MM.1S (cell line): ENCODE measurements around the gene ROBO2.
A peak's percentile ranks its signal among the peaks of the same experiment; 100 is the strongest.

Source experiments
- DNase-seq: peaks from one replicate; pipeline ENCODE4 v3.0.0-alpha.2; 2015
- H2AFZ ChIP-seq: fragments of 300-600 bp; sonication (generic); 2 replicates; pipeline ENCODE4 v1.6.0; 2016; ENCODE audit warnings: antibody characterized with exemption, low read length
- H3F3A ChIP-seq: fragments of 300-600 bp; sonication (generic); 2 replicates; pipeline ENCODE4 v1.6.1; 2016; ENCODE audit warnings: mild to moderate bottlenecking, antibody characterized with exemption, low read length, moderate library complexity, mixed read lengths; ENCODE audit not compliant: insufficient read depth
- H3K27ac ChIP-seq: fragments of 300-600 bp; sonication (generic); 2 replicates; pipeline ENCODE4 v1.5.1; 2016; ENCODE audit warnings: mild to moderate bottlenecking, low read length
- H3K27me3 ChIP-seq: fragments of 300-600 bp; sonication (generic); replicated peaks from 2 replicates; pipeline ENCODE4 v1.6.0; 2016; ENCODE audit warnings: low read length; ENCODE audit not compliant: insufficient read depth
- H3K36me3 ChIP-seq: fragments of 300-600 bp; sonication (generic); replicated peaks from 2 replicates; pipeline ENCODE4 v1.6.1; 2016; ENCODE audit warnings: mild to moderate bottlenecking, low read length, mixed read lengths; ENCODE audit not compliant: insufficient read depth
- H3K4me1 ChIP-seq: fragments of 300-600 bp; sonication (generic); 2 replicates; pipeline ENCODE4 v1.6.1; 2016; ENCODE audit warnings: low read length, mixed read lengths
- H3K4me2 ChIP-seq: fragments of 300-600 bp; sonication (generic); 2 replicates; pipeline ENCODE4 v1.6.0; 2016; ENCODE audit warnings: low read depth, low read length
- H3K4me3 ChIP-seq: fragments of 300-600 bp; sonication (generic); 2 replicates; pipeline ENCODE4 v1.5.1; 2016; ENCODE audit warnings: low read length, mixed read lengths
- H3K79me2 ChIP-seq: fragments of 300-600 bp; sonication (generic); 2 replicates; pipeline ENCODE4 v1.6.1; 2016; ENCODE audit warnings: mixed run types, low read length, mixed read lengths
- H3K9ac ChIP-seq: fragments of 300-600 bp; sonication (generic); 2 replicates; pipeline ENCODE4 v1.6.1; 2016; ENCODE audit warnings: low read length, mixed read lengths
- H3K9me2 ChIP-seq: fragments of 300-600 bp; sonication (generic); replicated peaks from 2 replicates; pipeline ENCODE4 v1.6.1; 2016; ENCODE audit warnings: mild to moderate bottlenecking, low read length, mixed read lengths; ENCODE audit not compliant: insufficient read depth
- H3K9me3 ChIP-seq: fragments of 300-600 bp; sonication (generic); replicated peaks from 2 replicates; pipeline ENCODE4 v1.6.1; 2016; ENCODE audit warnings: mild to moderate bottlenecking, low read length, mixed read lengths; ENCODE audit not compliant: insufficient read depth
- H4K20me1 ChIP-seq: fragments of 300-600 bp; sonication (generic); 2 replicates; pipeline ENCODE4 v1.6.1; 2016; ENCODE audit warnings: mild to moderate bottlenecking, low read length, moderate library complexity, mixed read lengths; ENCODE audit not compliant: insufficient read depth
- CTCF ChIP-seq: fragments of 300-600 bp; sonication (generic); IDR thresholded peaks from 2 replicates; pipeline ENCODE4 v1.5.1; 2016; ENCODE audit warnings: antibody characterized with exemption, low read length, mixed read lengths
- EZH2 ChIP-seq: fragments of 300-600 bp; sonication (generic); optimal IDR thresholded peaks from 2 replicates; pipeline ENCODE3; 2017; ENCODE audit warnings: low read depth, mild to moderate bottlenecking, antibody characterized with exemption, low read length, mixed read lengths
- EZH2phosphoT487 ChIP-seq: fragments of 300-600 bp; sonication (generic); IDR thresholded peaks from 2 replicates; pipeline ENCODE4 v1.6.1; 2018; ENCODE audit warnings: antibody characterized with exemption, low read length

ROBO2 gene

GRCh38 chr3:77342688-77343087, 302.8 kb downstream of the ROBO2 start:
- H3K27ac ChIP-seq, result no peak overlapping the region
- H3K79me2 ChIP-seq, result no peaks in the 10 kb centered on the region
- no peaks in the 10 kb centered on the region for H3K9me2 ChIP-seq
- H4K20me1 ChIP-seq, result no peaks in the 10 kb centered on the region
- H2AFZ ChIP-seq, result no peak overlapping the region
- H3K9me3 ChIP-seq, result no peaks in the 10 kb centered on the region
- TF ChIP-seq EZH2 (no peak), EZH2phosphoT487 (no peak)
- H3K4me1 ChIP-seq, result no peaks in the 10 kb centered on the region
- no peak overlapping the region for H3K4me3 ChIP-seq
- no peak for DNase-seq
- H3K36me3 ChIP-seq, result no peaks in the 10 kb centered on the region
- H3K4me2 ChIP-seq, result no peak overlapping the region
- no peaks in the 10 kb centered on the region for H3K27me3 ChIP-seq
- no peak overlapping the region for H3K9ac ChIP-seq
- no peaks in the 10 kb centered on the region for H3F3A ChIP-seq

GRCh38 chr3:77345009-77345408, 305.1 kb downstream of the ROBO2 start:
- Histone ChIP-seq H3K79me2 (no peaks in the 10 kb centered on the region), H3K4me1 (no peaks in the 10 kb centered on the region), H2AFZ (no peak overlapping the region), H3K9me2 (no peaks in the 10 kb centered on the region), H3K4me3 (no peak overlapping the region), H3K27ac (no peak overlapping the region), H3F3A (no peaks in the 10 kb centered on the region), H3K4me2 (no peak overlapping the region), H3K27me3 (no peaks in the 10 kb centered on the region), H3K9me3 (no peaks in the 10 kb centered on the region), H4K20me1 (no peaks in the 10 kb centered on the region), H3K36me3 (no peaks in the 10 kb centered on the region), H3K9ac (no peak overlapping the region)
- no peak for TF ChIP-seq EZH2phosphoT487
- TF ChIP-seq EZH2, result no peak
- TF ChIP-seq CTCF, result no peak
- peak; percentile 4 for DNase-seq

- TF ChIP-seq CTCF (0 out of 2 replicates have a peak, but pooled peaks have one; percentile 20), EZH2phosphoT487 (no peak), EZH2 (no peak)
- H4K20me1 ChIP-seq, result no peaks in the 10 kb centered on the region
- peak; percentile 37 for DNase-seq
- no peak overlapping the region for H3K27ac ChIP-seq
- no peaks in the 10 kb centered on the region for H3K27me3 ChIP-seq
- no peak overlapping the region for H3K9ac ChIP-seq
- no peaks in the 10 kb centered on the region for H3K9me3 ChIP-seq
- no peaks in the 10 kb centered on the region for H3K79me2 ChIP-seq
- no peak overlapping the region for H3K4me2 ChIP-seq
- no peaks in the 10 kb centered on the region for H3K9me2 ChIP-seq
- H2AFZ ChIP-seq, result no peak overlapping the region
- H3K36me3 ChIP-seq, result no peaks in the 10 kb centered on the region
- H3K4me3 ChIP-seq, result no peak overlapping the region
- no peaks in the 10 kb centered on the region for H3K4me1 ChIP-seq
- H3F3A ChIP-seq, result no peaks in the 10 kb centered on the region
Measured at GRCh38 chr3:77348244-77348855, 308.5 kb downstream of the ROBO2 start.

- Histone ChIP-seq H2AFZ (no peak overlapping the region), H3K79me2 (no peaks in the 10 kb centered on the region), H3K9ac (no peak overlapping the region), H3K9me3 (no peaks in the 10 kb centered on the region), H3K27ac (no peak overlapping the region), H3K4me3 (no peak overlapping the region), H3K27me3 (no peaks in the 10 kb centered on the region), H3F3A (no peaks in the 10 kb centered on the region), H3K9me2 (no peaks in the 10 kb centered on the region), H4K20me1 (no peaks in the 10 kb centered on the region), H3K36me3 (no peaks in the 10 kb centered on the region), H3K4me2 (no peak overlapping the region), H3K4me1 (no peaks in the 10 kb centered on the region)
- no peak for DNase-seq
- TF ChIP-seq CTCF (no peak), EZH2 (no peak), EZH2phosphoT487 (no peak)
Measured at GRCh38 chr3:77354958-77355357, 315.1 kb downstream of the ROBO2 start.
